Measurements from ENCODE around the gene RBM47. TPM values are rescaled to one million over a fixed set of nuclear protein-coding genes. Genes with fewer than 3 reads are reported as not detected.
"Not testable (repeated sequence)": the region's sequence is repeated elsewhere in the genome, so short reads cannot be mapped to it uniquely, and the experiment has no call there.

Gene RBM47
- total and polyA plus RNA-seq, 5 experiments from 2014 or later: 0.05 to 0.88 (median 0.43) TPM; not detected in 1

DNA sequence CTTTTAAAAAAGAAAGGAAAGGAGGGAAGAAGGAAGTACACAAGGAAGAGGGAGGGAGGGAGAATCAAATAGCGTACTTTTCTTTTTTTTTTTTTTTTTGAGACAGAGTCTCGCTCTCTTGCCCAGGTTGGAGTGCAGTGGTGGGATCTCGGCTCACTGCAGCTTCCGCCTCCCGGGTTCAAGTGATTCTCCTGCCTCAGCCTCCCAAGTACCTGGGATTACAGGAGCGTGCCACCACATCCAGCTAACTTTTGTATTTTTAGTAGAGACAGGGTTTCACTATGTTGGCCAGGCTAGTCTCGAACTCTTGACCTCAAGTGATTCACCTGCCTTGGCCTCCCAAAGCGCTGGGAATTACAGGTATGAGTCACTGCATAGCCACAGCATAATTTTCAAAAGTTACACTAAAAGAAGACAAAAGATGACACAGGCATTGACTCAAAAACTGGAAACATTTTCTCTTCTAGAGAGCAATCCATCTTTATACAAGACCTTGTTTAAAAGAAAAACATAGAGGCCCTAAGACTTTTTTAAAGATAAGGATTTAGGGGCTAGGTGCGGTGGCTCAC, 78.0 kb downstream of the RBM47 start:
- ATAC-seq, H3K9me3 Mint-ChIP-seq, DNase-seq, H3K36me3 Mint-ChIP-seq, POLR2A ChIA-PET, H3K27me3 Mint-ChIP-seq: not testable (repeated sequence)
- Mint-ChIP-seq H3K27ac (peak overlapping the region; percentile 83 to 99 (median 93)), H3K4me1 (peaks cover 10 to 24% (median 16%) of the 10 kb centered on the region in 4 donors), H3K4me3 (peak overlapping the region; percentile 76 to 89 (median 84))

- POLR2A ChIA-PET: interaction anchor here (0.5 to 0.7 kb wide), 2 partner anchors 59 to 376 kb away, joined by 3 to 6 read pairs; no protein-coding TSS in a partner anchor
- Mint-ChIP-seq H3K36me3 (no peaks in the 10 kb centered on the region), H3K9me3 (no peaks in the 10 kb centered on the region), H3K4me3 (peak overlapping the region; percentile 76 to 89 (median 84)), H3K27ac (peak overlapping the region; percentile 83 to 99 (median 93)), H3K27me3 (no peaks in the 10 kb centered on the region), H3K4me1 (peaks cover 10 to 24% (median 16%) of the 10 kb centered on the region in 4 donors)
- peak in 7 of 10 donors; percentile 5 to 70 (median 42) for DNase-seq
- peak; percentile 87 to 96 for ATAC-seq
Measured at GRCh38 chr4:40550948-40551462, 78.7 kb downstream of the RBM47 start.

GRCh38 chr4:40550196-40550595, 79.5 kb downstream of the RBM47 start:
- POLR2A ChIA-PET: no interaction called here
- peak overlapping the region; percentile 50 to 99 (median 93) for H3K27ac Mint-ChIP-seq

DNA sequence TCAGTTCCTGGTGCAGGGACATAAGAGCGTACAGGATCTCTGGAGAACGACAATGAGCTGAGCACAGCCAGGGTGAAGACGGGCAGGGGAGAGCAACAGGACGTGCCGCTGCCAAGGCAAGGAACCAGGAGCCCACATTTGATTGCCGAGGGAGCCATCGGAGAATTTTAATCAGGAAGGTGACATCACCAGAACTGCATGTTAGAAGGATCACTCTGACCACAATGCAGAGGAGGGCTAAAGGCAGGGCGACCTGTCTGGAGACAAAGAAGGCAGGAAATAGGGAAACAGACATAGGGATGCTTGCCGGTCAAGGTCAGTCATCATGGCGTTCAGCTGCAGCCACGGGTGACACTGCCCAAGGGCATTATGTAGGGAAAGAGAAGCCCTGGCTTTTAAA, 81.4 kb downstream of the RBM47 start:
- no peaks in the 10 kb centered on the region for H3K27me3 Mint-ChIP-seq
- no peak overlapping the region for H3K4me3 Mint-ChIP-seq
- no peaks in the 10 kb centered on the region for H3K9me3 Mint-ChIP-seq
- peak overlapping the region in 3 of 10 donors; percentile 14 to 49 (median 16) for H3K27ac Mint-ChIP-seq
- peaks cover 8 to 21% (median 16%) of the 10 kb centered on the region in 4 donors for H3K4me1 Mint-ChIP-seq
- no peaks in the 10 kb centered on the region for H3K36me3 Mint-ChIP-seq
- DNase-seq (no peak), ATAC-seq (no peak)
- POLR2A ChIA-PET: no interaction called here

More at GRCh38 chr4:40550196-40550595, 79.5 kb downstream of the RBM47 start:
- H3K4me1 Mint-ChIP-seq: peaks cover 10 to 24% (median 16%) of the 10 kb centered on the region in 4 donors
- no peaks in the 10 kb centered on the region for H3K36me3 Mint-ChIP-seq
- ATAC-seq (no peak), DNase-seq (no peak)
- peak overlapping the region in 2 of 10 donors; percentile 84 to 87 for H3K4me3 Mint-ChIP-seq
- H3K27me3 Mint-ChIP-seq: no peaks in the 10 kb centered on the region
- H3K9me3 Mint-ChIP-seq: no peaks in the 10 kb centered on the region

- POLR2A ChIA-PET: no interaction called here
- DNase-seq (no peak), ATAC-seq (no peak)
- no peaks in the 10 kb centered on the region for H3K9me3 Mint-ChIP-seq
- H3K27ac Mint-ChIP-seq: peak overlapping the region in 3 of 10 donors; percentile 4 to 15 (median 14)
- no peaks in the 10 kb centered on the region for H3K36me3 Mint-ChIP-seq
- no peaks in the 10 kb centered on the region for H3K27me3 Mint-ChIP-seq
- H3K4me3 Mint-ChIP-seq: no peak overlapping the region
- peaks cover 8 to 20% (median 16%) of the 10 kb centered on the region in 4 donors for H3K4me1 Mint-ChIP-seq
Measured at GRCh38 chr4:40547789-40548132, 81.9 kb downstream of the RBM47 start.

- Mint-ChIP-seq H3K4me1 (peaks cover 8 to 17% (median 15%) of the 10 kb centered on the region in 4 donors), H3K27me3 (no peaks in the 10 kb centered on the region), H3K4me3 (no peak overlapping the region), H3K27ac (peak overlapping the region in 1 of 10 donors; percentile 35), H3K36me3 (no peaks in the 10 kb centered on the region), H3K9me3 (no peaks in the 10 kb centered on the region)
- POLR2A ChIA-PET: no interaction called here
- no peak for DNase-seq
- no peak for ATAC-seq
Measured at GRCh38 chr4:40546969-40547788, 82.5 kb downstream of the RBM47 start.

DNA sequence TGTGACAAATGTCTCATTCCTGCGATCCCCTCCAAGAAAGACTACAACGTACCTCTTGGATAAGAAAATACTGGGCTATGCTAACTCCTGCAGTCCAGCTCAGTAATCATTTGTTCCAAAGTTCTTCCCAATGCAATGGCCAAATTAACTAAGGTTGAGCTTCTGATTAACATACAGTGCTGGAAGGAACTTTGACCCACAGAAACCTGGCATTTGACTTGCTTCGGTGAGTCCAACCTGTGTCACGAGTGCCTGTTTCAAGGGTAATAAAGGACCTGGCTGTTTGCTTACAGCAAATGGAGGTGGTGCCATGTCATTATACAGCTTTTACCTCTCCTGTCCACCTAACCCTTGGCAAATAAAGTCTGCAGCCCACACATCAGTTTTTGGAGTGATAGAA, 83.2 kb downstream of the RBM47 start:
- H3K9me3 Mint-ChIP-seq: no peaks in the 10 kb centered on the region
- no peaks in the 10 kb centered on the region for H3K36me3 Mint-ChIP-seq
- POLR2A ChIA-PET: no interaction called here
- H3K4me1 Mint-ChIP-seq: peaks cover 8 to 16% (median 15%) of the 10 kb centered on the region in 4 donors
- H3K4me3 Mint-ChIP-seq: no peak overlapping the region
- no peaks in the 10 kb centered on the region for H3K27me3 Mint-ChIP-seq
- no peak overlapping the region for H3K27ac Mint-ChIP-seq
- no peak for ATAC-seq
- DNase-seq: no peak

- H3K4me3 Mint-ChIP-seq, H3K9me3 Mint-ChIP-seq, POLR2A ChIA-PET, H3K27me3 Mint-ChIP-seq, DNase-seq, H3K36me3 Mint-ChIP-seq, H3K4me1 Mint-ChIP-seq, ATAC-seq: not testable (repeated sequence)
- H3K27ac Mint-ChIP-seq: peak overlapping the region in 1 of 10 donors; percentile 21
Measured at GRCh38 chr4:40545487-40545886, 84.2 kb downstream of the RBM47 start.

DNA sequence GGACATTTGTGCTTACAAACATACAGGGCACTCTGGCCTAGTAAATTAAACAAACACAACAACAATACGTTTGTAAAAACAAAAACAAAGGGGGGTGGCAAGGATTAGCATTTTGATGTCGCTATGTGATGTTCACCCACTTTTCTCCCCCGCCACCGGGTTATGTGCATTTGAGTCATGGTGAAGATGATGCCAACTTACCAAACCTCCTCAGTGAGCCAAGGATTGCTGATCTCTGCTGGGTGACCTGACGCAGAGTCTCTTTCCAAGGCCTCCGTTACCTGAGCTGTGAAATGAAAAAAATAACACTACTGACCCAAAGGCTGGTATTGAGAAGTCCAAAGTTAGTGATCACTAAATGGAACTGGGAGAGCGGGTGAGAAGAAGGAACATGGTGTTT, 85.4 kb downstream of the RBM47 start:
- H3K4me3 Mint-ChIP-seq: no peak overlapping the region
- POLR2A ChIA-PET: no interaction called here
- no peaks in the 10 kb centered on the region for H3K9me3 Mint-ChIP-seq
- ATAC-seq (no peak), DNase-seq (no peak)
- H3K27me3 Mint-ChIP-seq: no peaks in the 10 kb centered on the region
- H3K36me3 Mint-ChIP-seq: no peaks in the 10 kb centered on the region
- H3K4me1 Mint-ChIP-seq: no peaks in the 10 kb centered on the region
- H3K27ac Mint-ChIP-seq: peak overlapping the region in 1 of 10 donors; percentile 37

DNA sequence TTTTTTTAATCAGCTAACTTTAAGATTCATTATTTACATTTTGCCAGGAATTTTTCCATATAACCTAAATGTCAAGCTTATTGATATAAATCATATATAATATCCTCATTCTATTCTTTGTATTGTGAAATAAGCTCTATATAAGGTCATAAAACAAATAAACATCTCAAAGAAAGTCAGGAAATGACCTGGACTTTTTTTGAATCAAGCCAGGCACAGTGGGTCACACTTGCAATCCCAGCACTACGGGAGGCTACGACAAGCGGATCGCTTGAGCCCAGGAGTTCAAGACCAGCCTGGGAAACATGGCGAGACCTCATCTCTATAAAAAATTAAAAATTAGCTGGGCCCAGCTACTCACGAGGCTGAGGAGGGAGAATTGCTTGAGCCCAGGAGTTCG, 88.9 kb downstream of the RBM47 start:
- H3K9me3 Mint-ChIP-seq: no peaks in the 10 kb centered on the region
- POLR2A ChIA-PET: interaction anchor here (0.7 kb wide), 1 partner anchor 388 kb away, joined by 4 read pairs; no protein-coding TSS in a partner anchor
- H3K27ac Mint-ChIP-seq: peak overlapping the region in 1 of 10 donors; percentile 59
- ATAC-seq (no peak), DNase-seq (no peak)
- H3K27me3 Mint-ChIP-seq: no peaks in the 10 kb centered on the region
- H3K4me3 Mint-ChIP-seq: no peak overlapping the region
- no peaks in the 10 kb centered on the region for H3K36me3 Mint-ChIP-seq
- H3K4me1 Mint-ChIP-seq: peaks cover 0 to 2% (median 0%) of the 10 kb centered on the region in 4 donors

- H3K36me3 Mint-ChIP-seq: no peaks in the 10 kb centered on the region
- H3K27ac Mint-ChIP-seq: no peak overlapping the region
- no peaks in the 10 kb centered on the region for H3K9me3 Mint-ChIP-seq
- H3K4me1 Mint-ChIP-seq: peaks cover 0 to 2% (median 0%) of the 10 kb centered on the region in 4 donors
- DNase-seq (no peak), ATAC-seq (no peak)
- POLR2A ChIA-PET: no interaction called here
- no peaks in the 10 kb centered on the region for H3K27me3 Mint-ChIP-seq
- no peak overlapping the region for H3K4me3 Mint-ChIP-seq
Measured at GRCh38 chr4:40536032-40536431, 93.6 kb downstream of the RBM47 start.

DNA sequence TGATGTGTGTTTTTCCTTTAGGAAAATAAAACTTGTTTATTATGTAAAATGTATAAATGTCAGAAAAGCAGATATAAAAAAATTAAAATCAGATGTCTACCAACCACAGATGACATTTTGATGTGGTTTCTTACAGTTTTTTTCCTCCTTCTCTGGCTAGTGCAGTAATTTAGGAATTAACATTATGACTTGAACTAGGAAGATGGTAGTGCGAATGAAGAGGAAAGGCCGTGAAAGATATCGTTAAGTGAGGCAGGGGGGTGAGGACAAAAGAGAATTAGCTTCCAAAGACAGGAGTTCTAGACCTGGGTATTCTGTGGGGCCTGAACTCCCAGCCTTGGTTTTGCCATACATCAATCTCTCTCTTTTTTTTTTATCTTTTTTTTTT, 98.0 kb downstream of the RBM47 start:
- DNase-seq: no peak
- no peak overlapping the region for H3K27ac Mint-ChIP-seq
- no peaks in the 10 kb centered on the region for H3K36me3 Mint-ChIP-seq
- H3K27me3 Mint-ChIP-seq: no peaks in the 10 kb centered on the region
- POLR2A ChIA-PET: no interaction called here
- no peak overlapping the region for H3K4me3 Mint-ChIP-seq
- no peaks in the 10 kb centered on the region for H3K9me3 Mint-ChIP-seq
- ATAC-seq: no peak
- peaks cover 0 to 2% (median 0%) of the 10 kb centered on the region in 4 donors for H3K4me1 Mint-ChIP-seq

DNA sequence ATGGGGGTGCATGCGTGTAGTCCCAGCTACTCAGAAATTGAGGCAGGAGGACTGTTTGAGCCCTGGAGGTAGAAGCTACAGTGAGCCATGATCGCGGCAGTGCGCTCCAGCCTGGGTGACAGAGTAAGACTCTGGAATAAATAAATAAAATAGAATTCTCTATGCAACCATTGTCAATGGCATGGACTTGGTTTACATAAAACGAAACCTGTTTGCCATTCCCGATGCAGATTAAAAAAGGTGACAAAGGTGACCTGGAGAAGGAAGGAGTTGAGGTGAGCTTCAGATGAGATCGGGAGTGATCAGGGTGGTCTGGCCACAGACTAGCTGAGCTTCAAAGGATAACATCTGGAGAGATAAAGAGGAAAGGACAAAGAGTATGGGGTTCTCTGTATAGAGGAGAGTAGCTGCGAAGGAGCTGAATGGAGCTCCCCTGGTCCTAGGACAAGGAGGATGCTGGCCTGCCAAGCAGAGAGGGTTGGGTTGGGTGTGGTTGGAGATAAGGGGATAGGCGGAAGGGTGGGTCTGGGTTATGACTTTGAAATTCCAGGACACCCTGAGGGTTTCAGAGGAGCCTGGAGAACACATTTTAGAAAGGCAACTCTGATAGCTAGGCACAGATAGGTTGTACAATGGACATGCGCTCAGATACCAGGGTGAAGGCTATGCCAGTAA, 98.6 kb downstream of the RBM47 start:
- no peaks in the 10 kb centered on the region for H3K9me3 Mint-ChIP-seq
- DNase-seq (no peak), ATAC-seq (no peak)
- H3K4me1 Mint-ChIP-seq: peaks cover 0 to 2% (median 0%) of the 10 kb centered on the region in 4 donors
- no peaks in the 10 kb centered on the region for H3K36me3 Mint-ChIP-seq
- H3K27me3 Mint-ChIP-seq: no peaks in the 10 kb centered on the region
- H3K27ac Mint-ChIP-seq: no peak overlapping the region
- POLR2A ChIA-PET: no interaction called here
- H3K4me3 Mint-ChIP-seq: no peak overlapping the region

Measured in naive thymus-derived CD8-positive, alpha-beta T cell (primary cell).